GM19351 (cell line): ENCODE data around the gene WNT9A.
"Not testable (repeated sequence)": the region's sequence is repeated elsewhere in the genome, so short reads cannot be mapped to it uniquely, and the experiment has no call there.

Source experiments
- ATAC-seq: cut with Tn5 transposase; IDR thresholded peaks from one replicate; pipeline ENCODE4 v1.9.1; 2021; ENCODE audit warnings: mild to moderate bottlenecking, moderate library complexity; ENCODE audit not compliant: unreplicated experiment

WNT9A gene, protein sequence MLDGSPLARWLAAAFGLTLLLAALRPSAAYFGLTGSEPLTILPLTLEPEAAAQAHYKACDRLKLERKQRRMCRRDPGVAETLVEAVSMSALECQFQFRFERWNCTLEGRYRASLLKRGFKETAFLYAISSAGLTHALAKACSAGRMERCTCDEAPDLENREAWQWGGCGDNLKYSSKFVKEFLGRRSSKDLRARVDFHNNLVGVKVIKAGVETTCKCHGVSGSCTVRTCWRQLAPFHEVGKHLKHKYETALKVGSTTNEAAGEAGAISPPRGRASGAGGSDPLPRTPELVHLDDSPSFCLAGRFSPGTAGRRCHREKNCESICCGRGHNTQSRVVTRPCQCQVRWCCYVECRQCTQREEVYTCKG

DNA sequence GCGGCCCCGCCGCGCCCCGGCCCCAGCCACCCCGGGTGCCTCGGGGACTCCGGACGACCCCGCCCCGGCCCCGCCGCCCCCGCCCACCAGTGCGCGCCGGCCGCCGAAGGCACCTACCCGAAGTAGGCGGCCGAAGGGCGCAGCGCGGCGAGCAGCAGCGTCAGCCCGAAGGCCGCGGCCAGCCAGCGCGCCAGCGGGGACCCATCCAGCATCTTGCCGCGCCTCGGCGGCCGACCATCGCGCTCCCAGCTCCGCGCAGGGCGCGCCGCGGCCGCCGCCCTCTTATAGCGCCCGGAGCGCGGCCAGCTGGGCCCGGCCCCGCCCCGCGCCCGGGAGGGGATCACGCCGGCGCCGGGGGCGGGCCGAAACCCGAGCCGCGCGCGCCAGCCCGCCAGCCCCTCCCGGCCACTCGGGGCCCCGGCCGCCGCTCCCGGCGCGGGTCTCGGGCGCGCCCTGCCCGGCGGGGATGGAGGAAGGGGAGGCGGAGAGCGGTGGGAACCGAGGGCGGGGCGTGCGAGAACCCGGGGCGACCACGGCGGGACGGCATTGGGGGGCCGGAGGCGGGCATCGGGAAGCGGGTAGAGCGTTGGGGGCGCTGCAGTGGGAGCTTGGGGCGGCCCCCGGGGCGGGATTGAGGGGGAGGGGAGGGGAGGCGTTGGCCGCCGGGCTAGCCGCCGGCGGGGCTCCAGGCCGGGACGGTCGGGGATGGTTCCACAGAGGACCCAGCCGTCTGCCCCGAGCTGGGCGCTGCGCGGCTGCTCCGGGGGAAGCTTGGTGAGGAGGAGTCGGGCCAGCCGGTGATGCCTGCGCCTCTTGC is at the start of gene WNT9A:
TSS of gene WNT9A (minus strand) at position 257 of the 817 bp plus-strand sequence. CDS start at position 212, 45 bp downstream.
- ATAC-seq, result peak; percentile 49

DNA sequence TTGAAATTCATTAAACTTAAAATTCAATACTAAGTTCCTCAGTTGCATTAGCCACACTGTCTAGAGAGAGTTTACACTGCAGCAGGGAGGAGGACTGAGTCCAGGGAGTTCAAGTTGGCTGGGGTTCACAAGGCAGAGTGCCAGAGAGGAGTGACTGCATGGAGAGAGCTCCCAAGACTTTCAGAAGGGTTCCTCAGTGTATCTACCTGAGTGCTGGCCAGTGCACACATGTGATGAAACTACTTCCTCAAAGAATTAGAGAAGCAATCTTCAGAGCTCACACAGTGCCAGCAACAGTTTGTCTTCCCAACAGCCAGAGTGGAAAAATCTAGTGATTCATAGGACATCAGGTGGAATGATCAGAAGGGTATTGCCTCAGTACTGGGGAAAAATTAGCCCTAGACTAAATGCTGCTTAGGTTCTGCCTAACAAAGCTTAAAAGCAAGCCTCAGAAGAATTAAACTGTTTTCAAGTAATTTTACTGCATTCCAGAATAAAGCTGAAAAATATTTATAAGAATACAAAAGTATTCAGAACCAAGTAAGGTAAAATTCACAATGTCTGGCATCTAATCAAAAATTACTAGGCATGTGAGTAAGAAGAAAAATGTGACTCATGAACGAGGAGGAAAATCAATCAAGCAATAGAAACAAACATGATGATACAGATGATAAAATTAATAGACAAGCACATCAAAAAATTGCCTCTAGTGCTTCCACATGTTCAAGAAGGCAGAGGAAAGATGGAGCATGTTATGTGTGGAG is 48.6 kb upstream of the WNT9A start:
- no peak for ATAC-seq

DNA sequence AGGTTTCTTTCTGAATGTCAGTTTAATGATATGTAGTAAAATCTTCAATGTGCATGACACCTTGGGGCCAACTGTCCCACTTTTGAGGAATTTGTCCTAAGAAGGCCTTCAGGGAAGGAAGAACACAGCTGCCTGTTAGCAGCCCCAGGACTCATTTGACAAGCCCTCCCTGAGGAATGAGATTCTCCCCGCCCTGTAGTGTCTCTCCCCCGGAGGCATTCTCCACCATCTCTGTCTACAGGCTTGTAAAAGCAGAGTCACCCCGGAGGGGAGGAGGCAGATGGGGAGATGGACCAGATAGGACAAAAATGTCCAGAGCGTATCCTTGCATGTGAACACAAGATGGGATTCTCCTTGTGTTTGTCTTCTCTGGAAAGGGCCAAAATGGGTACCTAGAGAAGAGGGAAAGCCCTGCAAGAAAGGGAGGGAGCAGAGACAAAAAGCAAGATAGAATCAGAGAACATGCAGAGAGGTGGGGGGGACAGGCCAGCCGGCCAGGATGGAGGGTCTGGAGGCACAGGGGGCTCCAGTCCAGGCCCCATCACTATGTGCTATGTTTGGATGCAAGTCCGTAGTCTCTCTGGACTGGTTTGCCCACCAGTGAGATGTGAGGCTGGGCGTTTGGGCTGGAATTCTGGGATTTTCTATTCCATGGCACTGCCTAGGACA is 47.0 kb upstream of the WNT9A start:
- ATAC-seq, result no peak

DNA sequence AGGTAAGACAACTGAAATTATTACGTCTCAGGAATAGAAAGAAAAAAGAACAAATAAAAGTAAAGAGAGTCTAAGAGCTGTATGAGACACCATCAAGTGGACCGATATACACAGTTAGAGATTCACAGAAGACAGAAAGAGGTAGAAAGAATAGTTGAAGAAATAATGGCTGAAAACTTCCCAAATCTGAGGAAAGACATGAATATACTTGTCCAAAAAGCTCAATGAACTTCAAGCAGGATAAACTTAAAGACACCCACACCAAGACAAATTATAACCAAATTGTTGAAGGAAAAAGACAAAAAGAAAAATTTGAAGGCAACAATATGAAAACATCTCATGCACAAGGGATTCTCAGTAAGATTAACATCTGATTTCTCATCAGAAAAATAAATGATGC is 39.4 kb upstream of the WNT9A start:
- no peak for ATAC-seq

DNA sequence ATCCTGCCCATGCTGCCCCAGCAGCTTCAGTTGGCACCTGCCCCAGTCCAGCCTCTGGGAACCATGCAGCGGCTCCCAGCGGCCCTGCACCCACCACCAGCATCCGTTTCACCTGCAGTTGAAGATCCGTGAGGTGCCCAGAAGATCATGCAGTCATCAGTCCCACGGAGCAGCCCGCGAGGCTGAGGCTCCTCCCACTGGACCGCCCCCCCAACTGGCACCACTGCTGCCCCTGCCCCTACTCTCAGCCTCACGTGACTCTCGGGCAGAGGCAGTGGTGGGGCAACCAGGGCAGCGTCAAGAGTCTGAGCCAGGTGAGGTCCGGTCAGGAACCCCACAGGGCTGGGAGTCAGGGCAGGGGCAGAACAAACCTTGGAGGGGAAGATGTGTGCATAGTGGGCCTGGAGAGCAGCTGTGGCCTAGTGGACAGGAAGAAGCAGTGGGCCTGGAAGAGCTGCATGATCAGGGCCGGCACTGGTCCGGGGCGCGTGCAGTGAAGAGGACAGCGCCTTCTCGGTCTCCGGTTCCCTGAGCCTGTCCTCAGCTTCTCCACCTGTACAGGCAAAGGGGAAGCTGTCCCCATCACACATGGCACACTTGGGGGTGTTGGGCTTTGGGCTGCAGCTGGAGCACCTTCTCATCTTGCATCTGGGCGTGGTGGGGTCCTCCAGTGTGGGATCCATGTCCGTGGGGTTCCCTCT is 28.0 kb upstream of the WNT9A start:
- not testable (repeated sequence) for ATAC-seq

DNA sequence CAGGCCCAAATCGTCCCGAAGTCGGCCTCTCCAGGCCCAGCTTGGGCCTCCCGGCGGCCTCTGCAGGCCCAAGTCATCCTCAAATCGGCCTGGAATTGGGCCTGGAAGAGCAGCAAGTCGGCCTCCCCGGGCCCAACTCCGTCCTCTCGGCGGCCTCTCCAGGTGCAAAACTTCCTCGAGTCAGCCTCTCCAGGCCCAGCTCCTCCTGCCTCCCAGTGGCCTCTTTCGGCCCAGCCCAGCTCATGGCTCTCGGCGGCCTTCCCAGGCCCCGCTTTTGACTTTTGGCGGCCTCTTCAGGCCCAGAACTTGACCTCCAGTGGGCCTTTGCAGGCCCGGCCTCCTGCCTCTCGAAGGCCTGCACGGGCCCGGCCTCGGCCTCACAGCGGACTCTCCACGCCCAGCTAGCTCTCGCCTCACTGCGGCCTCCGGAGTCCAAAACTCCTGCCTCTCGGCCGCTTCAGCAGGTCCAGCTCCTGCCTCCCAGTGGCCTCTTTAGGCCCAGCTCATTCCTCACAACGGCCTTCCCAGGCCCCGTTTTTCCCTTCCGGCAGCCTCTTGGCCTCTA is 26.1 kb upstream of the WNT9A start:
- not testable (repeated sequence) for ATAC-seq

DNA sequence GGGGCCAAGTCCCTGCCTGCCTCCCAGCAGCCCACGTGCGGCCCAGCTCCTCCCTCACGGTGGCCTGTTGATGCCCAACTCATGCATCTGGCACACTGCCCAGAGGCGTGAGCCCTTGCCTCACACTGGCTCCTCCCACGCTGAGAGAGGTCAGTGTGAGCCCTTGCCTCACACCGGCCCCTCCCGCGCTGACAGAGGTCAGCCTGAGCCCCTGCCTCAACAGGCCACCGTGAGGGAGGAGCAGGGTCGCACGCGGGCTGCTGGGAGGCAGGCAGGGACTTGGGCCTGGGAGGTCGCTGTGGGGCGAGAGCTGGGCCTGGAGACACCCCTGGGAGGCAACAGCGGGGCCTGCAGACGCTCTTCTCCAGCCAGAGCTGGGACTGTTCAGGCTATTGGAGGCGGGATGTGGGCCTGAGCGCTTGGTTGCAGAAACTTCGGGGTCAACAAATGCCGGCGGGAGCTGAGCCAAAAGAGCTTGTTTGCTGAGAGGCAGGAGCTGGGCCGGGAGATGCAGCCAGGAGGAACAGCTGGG is 25.2 kb upstream of the WNT9A start:
- ATAC-seq, result not testable (repeated sequence)

DNA sequence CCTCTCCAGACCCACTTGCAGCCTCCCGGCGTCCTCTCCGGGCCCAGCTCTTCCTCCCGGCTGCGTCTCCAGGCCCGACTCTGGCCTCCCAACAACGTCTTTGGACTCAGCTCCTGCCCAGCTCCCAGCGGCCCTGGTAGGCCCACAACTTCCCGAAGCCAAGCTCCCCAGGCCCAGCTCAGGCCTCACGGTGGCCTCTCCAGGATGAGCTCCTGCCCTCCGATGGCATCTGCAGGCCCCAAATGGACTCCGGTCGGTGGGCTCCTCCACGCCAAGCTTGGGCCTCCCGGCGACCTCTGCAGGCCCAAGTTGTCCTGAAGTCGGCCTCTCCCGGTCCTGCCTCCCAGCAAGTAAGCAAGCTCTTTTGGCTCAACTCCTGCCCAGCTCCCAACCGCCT is 24.5 kb upstream of the WNT9A start:
- ATAC-seq, result not testable (repeated sequence)

DNA sequence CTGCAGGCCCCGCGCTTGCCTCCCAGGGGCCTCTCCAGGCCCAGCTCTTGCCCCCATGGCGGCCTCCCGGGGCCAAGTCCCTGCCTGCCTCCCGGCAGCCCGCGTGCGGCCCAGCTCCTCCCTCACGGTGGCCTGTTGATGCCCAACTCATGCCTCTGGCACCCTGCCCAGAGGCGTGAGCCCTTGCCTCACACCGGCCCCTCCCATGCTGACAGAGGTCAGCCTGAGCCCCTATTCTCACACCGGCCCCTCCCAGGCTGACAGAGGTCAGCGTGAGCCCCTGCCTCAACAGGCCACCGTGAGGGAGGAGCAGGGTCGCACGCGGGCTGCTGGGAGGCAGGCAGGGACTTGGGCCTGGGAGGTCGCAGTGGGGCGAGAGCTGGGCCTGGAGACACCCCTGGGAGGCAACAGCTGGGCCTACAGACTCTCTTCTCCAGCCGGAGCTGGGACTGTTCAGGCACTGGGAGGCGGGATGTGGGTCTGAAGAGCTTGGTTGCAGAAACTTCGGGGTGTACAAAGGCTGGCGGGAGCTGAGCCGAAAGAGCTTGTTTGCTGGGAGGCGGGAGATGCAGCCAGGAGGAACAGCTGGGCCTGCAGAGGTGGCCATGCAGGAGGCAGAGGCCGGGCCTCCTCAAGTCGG is 24.0 kb upstream of the WNT9A start:
- not testable (repeated sequence) for ATAC-seq

DNA sequence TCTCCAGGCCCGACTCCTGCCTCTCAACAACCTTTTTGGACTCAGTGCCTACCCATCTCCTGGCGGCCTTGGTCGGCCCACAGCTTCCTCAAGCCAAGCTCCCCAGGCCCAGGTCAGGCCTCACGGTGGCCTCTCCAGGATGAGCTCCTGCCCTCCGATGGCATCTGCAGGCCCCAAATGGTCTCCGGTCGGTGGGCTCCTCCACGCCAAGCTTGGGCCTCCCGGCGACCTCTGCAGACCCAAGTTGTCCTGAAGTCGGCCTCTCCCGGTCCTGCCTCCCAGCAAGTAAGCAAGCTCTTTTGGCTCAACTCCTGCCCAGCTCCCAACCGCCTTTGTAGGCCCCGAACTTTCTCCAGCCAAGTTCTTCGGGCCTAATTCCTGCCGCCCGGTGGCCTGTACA is 23.5 kb upstream of the WNT9A start:
- ATAC-seq, result not testable (repeated sequence)

DNA sequence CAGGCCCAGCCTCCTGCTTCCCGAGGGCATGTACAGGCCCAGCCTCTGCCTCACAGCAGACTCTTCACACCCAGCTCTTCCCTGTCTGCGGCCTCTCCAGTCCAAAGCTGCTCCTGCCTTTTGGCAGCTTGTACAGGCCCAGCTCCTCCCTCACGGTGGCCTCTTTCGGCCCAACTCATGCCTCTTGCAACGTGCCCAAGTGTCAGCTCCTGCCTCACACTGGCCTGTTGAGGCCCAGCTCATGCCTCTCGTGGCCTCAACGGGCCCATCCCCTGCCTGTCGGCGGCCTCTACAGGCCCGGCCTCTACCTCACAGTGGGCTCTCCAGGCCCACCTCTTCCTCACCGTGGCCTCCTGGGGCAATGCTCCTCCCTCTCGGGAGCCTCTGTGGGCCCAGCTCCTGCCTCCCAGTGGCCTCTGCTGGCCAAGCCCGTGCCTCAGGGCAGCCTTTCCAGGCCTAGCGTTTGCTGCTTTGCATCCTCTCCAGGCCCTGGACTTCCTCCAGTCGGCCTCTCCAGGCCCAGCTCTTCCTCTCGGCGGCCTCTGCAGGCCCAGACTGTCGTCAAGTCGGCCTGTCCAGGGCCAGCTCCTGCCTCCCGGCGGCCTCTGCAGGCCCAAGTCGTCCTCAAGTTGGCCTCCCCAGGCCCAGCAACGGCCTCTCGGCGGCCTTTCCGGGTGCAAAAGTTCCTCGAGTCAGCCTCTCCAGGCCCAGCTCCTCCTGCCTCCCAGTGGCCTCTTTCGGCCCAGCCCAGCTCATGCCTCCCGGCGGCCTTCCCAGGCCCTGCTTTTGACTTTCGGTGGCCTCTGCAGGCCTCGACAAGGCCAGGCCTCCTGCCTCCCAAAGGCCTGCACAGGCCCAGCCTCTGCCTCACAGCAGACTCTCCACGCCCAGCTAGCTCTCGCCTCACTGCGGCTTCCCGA is 22.6 kb upstream of the WNT9A start:
- ATAC-seq, result not testable (repeated sequence)

DNA sequence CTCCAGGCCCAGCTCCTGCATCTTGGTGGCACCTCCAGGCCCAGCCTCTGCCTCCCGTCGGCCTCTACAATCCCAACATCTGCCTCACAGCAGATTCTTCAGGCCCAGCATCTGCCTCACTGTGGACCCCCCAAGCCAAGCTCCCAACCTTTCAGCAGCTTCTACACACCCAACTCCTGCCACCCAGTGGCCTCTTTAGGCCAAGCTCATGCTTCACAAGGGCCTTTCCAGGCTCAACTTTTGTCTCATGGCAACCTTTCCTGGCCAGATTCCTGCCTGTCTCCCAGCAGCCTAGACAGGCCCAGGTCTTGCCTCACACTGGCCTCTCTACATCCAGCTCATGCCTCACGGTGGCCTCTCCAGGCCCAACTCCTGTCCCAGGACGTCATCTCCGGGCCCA is 20.1 kb upstream of the WNT9A start:
- not testable (repeated sequence) for ATAC-seq

DNA sequence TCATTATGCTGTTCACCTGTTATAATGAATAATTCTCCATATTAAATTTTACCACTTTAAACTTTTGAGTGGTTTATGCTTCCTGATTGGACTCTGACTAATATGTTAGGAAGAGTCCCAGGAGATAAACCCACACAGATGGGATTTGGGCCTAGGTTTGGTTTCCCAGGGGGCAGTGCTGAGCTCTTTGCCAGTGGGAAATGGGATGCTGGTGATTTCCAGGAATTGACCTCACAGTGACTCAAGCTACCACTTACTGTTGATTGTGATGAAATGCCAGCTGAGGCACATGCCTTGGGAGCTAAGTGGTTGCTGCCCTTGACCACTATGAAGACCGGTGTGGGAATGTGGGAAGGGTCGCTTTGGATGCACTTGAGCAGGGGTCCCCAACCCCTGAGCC is 19.0 kb upstream of the WNT9A start:
- not testable (repeated sequence) for ATAC-seq

DNA sequence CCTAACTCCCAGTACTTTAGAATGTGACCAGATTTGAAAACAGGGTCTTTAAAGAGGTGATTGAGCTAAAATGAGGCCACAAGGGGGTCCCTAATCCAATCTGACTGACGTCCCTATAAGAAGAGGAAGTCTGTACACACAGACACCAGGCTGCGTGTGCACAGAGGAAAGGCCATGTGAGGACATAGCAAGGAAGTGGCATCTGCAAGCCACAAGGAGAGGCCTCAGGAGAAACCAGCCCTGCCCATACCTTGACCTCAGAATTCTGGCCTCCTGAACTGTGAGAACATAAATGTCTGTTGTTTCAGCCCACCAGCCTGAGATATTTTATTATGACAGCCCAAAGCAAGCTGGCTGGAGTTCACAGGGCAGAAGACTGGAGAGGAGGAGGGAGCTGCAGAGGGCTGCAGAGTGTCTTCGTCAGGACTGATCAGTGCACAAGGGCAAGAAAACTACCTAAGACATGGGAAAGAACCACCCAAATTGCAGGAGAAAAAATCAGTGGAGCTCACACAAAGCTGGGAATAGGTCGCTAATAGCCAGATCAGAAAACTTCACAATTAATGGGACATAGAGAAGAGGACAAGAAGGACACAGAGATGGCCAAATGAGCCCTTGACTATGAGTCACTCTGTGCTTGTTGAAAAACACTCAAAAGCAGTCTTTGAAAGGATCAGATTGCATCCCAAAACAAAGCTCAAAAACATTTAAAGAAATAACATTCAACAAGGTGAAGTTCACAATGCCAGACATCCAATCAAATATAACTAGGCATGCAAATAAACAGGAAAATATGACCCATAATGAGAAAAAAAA is 14.1 kb upstream of the WNT9A start:
- ATAC-seq, result no peak

DNA sequence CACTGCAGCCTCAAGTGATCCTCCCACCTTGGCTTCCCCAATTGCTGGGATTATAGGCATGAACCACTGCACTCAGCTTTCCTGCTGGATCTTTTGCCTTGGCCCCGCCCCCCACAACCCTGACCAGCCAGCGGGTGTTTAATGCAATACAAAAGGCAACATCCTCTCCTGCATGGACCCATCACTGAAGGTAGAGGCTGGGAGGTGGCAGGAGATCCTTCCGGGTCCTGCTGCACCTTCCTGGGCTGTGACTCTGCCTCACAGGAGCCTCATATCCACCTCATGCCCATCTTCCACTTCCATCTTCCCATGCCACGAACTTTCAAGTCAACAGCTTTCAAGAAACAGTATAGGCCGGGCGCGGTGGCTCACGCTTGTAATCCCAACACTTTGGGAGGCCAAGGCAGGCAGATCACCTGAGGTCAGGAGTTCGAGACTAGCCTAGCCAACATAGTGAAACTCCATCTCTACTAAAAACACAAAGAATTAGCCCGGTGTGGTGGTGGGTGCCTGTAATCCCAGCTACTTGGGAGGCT is 11.7 kb upstream of the WNT9A start:
- ATAC-seq, result no peak

DNA sequence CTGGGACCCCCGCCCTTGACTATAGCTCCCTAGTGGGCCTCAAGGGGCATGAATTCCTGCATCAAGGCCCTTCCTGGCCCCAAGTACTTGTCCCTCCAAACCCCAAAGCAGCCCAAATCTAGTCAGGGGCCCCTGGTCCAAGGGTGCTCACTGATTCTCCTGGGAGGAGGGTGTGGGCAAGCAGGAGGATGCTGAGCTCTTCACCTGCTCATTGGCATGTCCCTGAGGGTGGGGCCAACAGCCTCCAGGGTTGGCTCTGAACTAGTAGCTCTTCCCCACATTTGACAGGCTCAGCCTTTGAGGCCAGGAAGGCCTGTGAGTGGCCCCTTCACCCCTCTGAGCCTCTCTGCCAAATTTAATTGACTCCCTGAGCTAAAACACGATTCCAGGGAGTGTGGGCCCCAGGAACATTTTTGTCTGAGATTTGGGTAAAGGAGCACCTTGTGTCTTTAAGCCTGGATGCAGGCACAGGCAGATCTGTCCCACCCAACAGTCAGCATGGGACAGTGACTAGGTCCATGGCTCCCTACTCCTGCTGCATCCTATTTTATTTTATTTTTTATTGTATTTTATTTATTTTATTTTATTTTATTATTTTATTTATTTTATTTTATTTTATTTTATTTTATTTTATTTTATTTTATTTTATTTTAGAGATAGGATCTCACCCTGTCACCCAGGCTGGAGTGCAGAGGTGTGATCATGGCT is 11.0 kb upstream of the WNT9A start:
- no peak for ATAC-seq
